K562 (cell line): ENCODE measurements around the gene COL9A3. TPM values are rescaled to one million over a fixed set of nuclear protein-coding genes. Genes with fewer than 3 reads are reported as not detected.
A peak's percentile ranks its signal among the peaks of the same experiment; 100 is the strongest.

Experiments
- BRD4 ChIP-seq: fragments of 200-600 bp; sonication (generic); IDR thresholded peaks from 2 replicates; pipeline ENCODE4 v1.6.1; 2017; ENCODE audit warnings: inconsistent platforms
- CBFA2T2 ChIP-seq: fragments of 450-650 bp; conservative IDR thresholded peaks from 2 replicates; pipeline ENCODE4 v1.6.1; 2017; ENCODE audit warnings: mild to moderate bottlenecking
- ILF3 ChIP-seq: fragments of 450-650 bp; IDR thresholded peaks from 2 replicates; pipeline ENCODE4 v1.6.1; 2018; ENCODE audit warnings: antibody characterized with exemption, mild to moderate bottlenecking, moderate library complexity, borderline replicate concordance
- KLF1 ChIP-seq: fragments of 450-650 bp; IDR thresholded peaks from 2 replicates; pipeline ENCODE4 v1.6.1; 2016; ENCODE audit warnings: missing genetic modification characterization, missing compliant biosample characterization
- LARP7 ChIP-seq: fragments of 450-650 bp; IDR thresholded peaks from 2 replicates; pipeline ENCODE4 v1.6.1; 2016
- NFRKB ChIP-seq: fragments of 450-650 bp; IDR thresholded peaks from 2 replicates; pipeline ENCODE4 v1.6.1; 2016; ENCODE audit warnings: low read depth
- NFXL1 ChIP-seq: fragments of 450-650 bp; formaldehyde crosslinking; IDR thresholded peaks from 2 replicates; pipeline ENCODE4 v1.4.0; 2021; ENCODE audit warnings: mild to moderate bottlenecking
- PTRF ChIP-seq: fragments of 450-650 bp; IDR thresholded peaks from 2 replicates; pipeline ENCODE4 v1.6.1; 2016; ENCODE audit warnings: mild to moderate bottlenecking, missing genetic modification characterization, missing compliant biosample characterization
- RBM34 ChIP-seq: fragments of 200-400 bp; formaldehyde crosslinking; IDR thresholded peaks from 2 replicates; pipeline ENCODE4 v1.6.1; 2018; ENCODE audit warnings: low read length, borderline replicate concordance; ENCODE audit not compliant: insufficient read depth
- SAFB ChIP-seq: fragments of 200-400 bp; formaldehyde crosslinking; IDR thresholded peaks from 2 replicates; pipeline ENCODE4 v1.6.1; 2017; ENCODE audit warnings: low read depth, low read length, borderline replicate concordance
- SIN3A ChIP-seq, 2 experiments: fragments of 150-350 bp in 1 of 2; IDR thresholded peaks; 2 replicates each; pipeline ENCODE4 v1.6.1; 2011 to 2016; ENCODE audit warnings: borderline replicate concordance in 2 of 2, low read depth in 2 of 2, low read length in 2 of 2, mild to moderate bottlenecking in 2 of 2, moderate library complexity in 2 of 2; ENCODE audit not compliant: control insufficient read depth in 1 of 2
- SNIP1 ChIP-seq: fragments of 450-650 bp; IDR thresholded peaks from 2 replicates; pipeline ENCODE4 v1.7.1; 2017; ENCODE audit warnings: low read depth, mild to moderate bottlenecking
- SP2 ChIP-seq: IDR thresholded peaks from 2 replicates; pipeline ENCODE4 v1.6.1; 2011; ENCODE audit warnings: mild to moderate bottlenecking, low read depth, low read length, moderate library complexity; ENCODE audit not compliant: poor library complexity, severe bottlenecking; ENCODE audit errors: extremely low read depth
- XRCC5 ChIP-seq: fragments of 200-400 bp; formaldehyde crosslinking; IDR thresholded peaks from 2 replicates; pipeline ENCODE4 v1.6.1; 2017; ENCODE audit warnings: low read depth, mild to moderate bottlenecking, low read length
- ZBTB1 ChIP-seq: sonication (generic); formaldehyde crosslinking; IDR thresholded peaks from 2 replicates; pipeline ENCODE4 v1.8.1; 2023; ENCODE audit warnings: missing genetic modification reagents, low read depth, mild to moderate bottlenecking, borderline replicate concordance
- ZFP36 ChIP-seq: fragments of 150-350 bp; IDR thresholded peaks from 2 replicates; pipeline ENCODE4 v1.6.1; 2018; ENCODE audit warnings: low read length, low read depth; ENCODE audit not compliant: partially characterized antibody
- ZNF134 ChIP-seq: fragments of 250-450 bp; sonication (Bioruptor Pico); conservative IDR thresholded peaks from 2 replicates; pipeline ENCODE4 v1.4.0; 2020
- ZNF316 ChIP-seq: fragments of 450-650 bp; IDR thresholded peaks from 2 replicates; pipeline ENCODE4 v1.6.1; 2016
- ZNF79 ChIP-seq: fragments of 250-450 bp; sonication (Bioruptor Pico); IDR thresholded peaks from 2 replicates; pipeline ENCODE4 v1.4.0; 2020; ENCODE audit warnings: low read depth, mild to moderate bottlenecking, moderate library complexity
- polyA plus RNA-seq, 8 experiments: library from polyadenylated mRNA; depleted of rRNA in 4 of 8; stranded (reverse) in 5 of 8; unstranded in 3 of 8; fragments of >200 nt; fragmentation: Nextera tagmentation in 2 of 8; fragmentation: Illumina TruSeq in 1 of 8; extraction: Ambion mirVana in 2 of 8; extraction: Trizol in 1 of 8; gene quantifications; 2 replicates each; pipeline versions ENCODE4 v1.2.1 to v1.2.3, GENCODE V29; 2011 to 2014; ENCODE audit warnings: inconsistent platforms in 1 of 8, missing spikeins in 1 of 8
- total RNA-seq, 7 experiments: library from RNA; depleted of rRNA in 6 of 7; stranded (reverse); fragments of >200 nt in 6 of 7; fragmentation: Illumina TruSeq in 2 of 7; extraction: Trizol in 2 of 7; gene quantifications; 2 replicates each; pipeline versions ENCODE4 v1.2.1 to v1.2.3, GENCODE V29; 2011 to 2021; ENCODE audit warnings: low replicate concordance in 1 of 7
- TF ChIP-seq, protein P1 (sequence below), 2 experiments: fragments of 150-350 bp in 1 of 2; IDR thresholded peaks; 2 replicates each; pipeline ENCODE4 v1.6.1; 2012 to 2016; ENCODE audit warnings: low read depth in 2 of 2, low read length in 2 of 2, mild to moderate bottlenecking in 1 of 2, moderate library complexity in 1 of 2
- TF ChIP-seq, protein P2 (sequence below): fragments of 250-450 bp; sonication (Bioruptor Pico); IDR thresholded peaks from 2 replicates; pipeline ENCODE4 v1.5.0; 2022; ENCODE audit warnings: mild to moderate bottlenecking
- TF ChIP-seq, protein P3 (sequence below): fragments of 250-450 bp; sonication (Bioruptor Pico); IDR thresholded peaks from 2 replicates; pipeline ENCODE4 v1.5.1; 2021; ENCODE audit warnings: mild to moderate bottlenecking

COL9A3 gene
- total and polyA plus RNA-seq, 9 of the 15 experiments (the other 6 are each of a cell fraction or from before 2014, with no cell fraction given): 0.14 to 3.6 (median 0.88) TPM; not detected in 1

DNA sequence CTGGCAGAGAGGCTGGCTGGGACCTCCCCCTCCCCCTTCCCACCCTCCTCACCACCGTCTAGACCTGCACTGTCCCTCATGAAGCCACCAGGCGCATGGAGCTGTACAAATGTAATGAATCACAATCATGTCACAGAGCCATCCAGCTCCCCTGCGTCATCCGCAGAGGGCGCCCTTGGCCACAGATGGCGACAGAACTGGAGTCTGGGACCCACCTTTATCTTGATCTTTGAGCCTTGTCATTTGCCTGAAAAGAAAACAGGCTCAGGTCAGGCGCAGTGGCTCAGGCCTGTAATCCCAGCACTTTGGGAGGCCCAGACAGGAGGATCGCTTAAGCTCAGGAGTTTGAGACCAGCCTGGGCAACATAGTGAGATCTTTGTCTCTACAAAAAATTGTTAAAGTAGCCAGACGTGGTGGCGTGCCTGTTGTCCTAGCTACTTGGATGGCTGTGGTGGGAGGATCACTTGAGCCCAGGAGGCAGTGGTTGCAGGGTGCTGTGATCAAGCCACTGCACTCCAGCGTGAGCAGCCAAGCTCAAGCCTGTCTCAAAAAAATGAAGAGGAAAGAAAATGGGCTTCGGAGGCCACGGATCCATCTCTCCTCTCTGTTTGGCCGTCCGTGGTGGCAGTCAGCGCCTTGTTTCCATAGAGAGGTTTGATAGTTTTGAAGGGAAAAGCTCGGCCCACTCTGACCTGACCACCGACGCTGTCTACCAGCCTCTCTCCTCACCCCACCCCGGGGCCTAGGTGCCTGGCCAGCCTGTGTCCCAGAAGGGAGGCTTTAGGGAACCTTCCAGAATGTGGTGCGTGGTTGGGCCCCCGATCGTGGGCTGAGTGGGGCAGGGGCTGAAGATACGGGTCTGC lies 6.2 kb downstream of the COL9A3 start (continued):
- TF ChIP-seq ZNF134 (CRISPR knock-in tag) (no peak), ZNF316 (peak; percentile 34), CBFA2T2 (no peak), RBM34 (no peak), NFRKB (no peak), SP2 (no peak), PTRF (tag) (no peak), ILF3 (no peak), LARP7 (no peak), XRCC5 (peak; percentile 82; the same call in 1 of the 2 replicates), SIN3A (IDR thresholded peaks at IDR 0.05; ENCODE audit: borderline replicate concordance in 2 of 2, control insufficient read depth in 1 of 2, low read depth in 2 of 2, low read length in 2 of 2) (0 out of 4 replicates have a peak, but pooled peaks of 1 of the 2 experiments have one; percentile 28), ZBTB1 (CRISPR knock-in tag) (no peak; the same call in 1 of the 2 replicates), SAFB (no peak), SNIP1 (peak; percentile 28; the same call in 1 of the 2 replicates), ZFP36 (peak; percentile 74), ZNF79 (no peak), KLF1 (no peak), NFXL1 (CRISPR knock-in tag) (no peak), BRD4 (no peak)
- TF ChIP-seq, protein P1, sequence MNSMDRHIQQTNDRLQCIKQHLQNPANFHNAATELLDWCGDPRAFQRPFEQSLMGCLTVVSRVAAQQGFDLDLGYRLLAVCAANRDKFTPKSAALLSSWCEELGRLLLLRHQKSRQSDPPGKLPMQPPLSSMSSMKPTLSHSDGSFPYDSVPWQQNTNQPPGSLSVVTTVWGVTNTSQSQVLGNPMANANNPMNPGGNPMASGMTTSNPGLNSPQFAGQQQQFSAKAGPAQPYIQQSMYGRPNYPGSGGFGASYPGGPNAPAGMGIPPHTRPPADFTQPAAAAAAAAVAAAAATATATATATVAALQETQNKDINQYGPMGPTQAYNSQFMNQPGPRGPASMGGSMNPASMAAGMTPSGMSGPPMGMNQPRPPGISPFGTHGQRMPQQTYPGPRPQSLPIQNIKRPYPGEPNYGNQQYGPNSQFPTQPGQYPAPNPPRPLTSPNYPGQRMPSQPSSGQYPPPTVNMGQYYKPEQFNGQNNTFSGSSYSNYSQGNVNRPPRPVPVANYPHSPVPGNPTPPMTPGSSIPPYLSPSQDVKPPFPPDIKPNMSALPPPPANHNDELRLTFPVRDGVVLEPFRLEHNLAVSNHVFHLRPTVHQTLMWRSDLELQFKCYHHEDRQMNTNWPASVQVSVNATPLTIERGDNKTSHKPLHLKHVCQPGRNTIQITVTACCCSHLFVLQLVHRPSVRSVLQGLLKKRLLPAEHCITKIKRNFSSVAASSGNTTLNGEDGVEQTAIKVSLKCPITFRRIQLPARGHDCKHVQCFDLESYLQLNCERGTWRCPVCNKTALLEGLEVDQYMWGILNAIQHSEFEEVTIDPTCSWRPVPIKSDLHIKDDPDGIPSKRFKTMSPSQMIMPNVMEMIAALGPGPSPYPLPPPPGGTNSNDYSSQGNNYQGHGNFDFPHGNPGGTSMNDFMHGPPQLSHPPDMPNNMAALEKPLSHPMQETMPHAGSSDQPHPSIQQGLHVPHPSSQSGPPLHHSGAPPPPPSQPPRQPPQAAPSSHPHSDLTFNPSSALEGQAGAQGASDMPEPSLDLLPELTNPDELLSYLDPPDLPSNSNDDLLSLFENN (IDR thresholded peaks at IDR 0.05; ENCODE audit: low read depth in 2 of 2, low read length in 2 of 2): no peak
- TF ChIP-seq, protein P2, sequence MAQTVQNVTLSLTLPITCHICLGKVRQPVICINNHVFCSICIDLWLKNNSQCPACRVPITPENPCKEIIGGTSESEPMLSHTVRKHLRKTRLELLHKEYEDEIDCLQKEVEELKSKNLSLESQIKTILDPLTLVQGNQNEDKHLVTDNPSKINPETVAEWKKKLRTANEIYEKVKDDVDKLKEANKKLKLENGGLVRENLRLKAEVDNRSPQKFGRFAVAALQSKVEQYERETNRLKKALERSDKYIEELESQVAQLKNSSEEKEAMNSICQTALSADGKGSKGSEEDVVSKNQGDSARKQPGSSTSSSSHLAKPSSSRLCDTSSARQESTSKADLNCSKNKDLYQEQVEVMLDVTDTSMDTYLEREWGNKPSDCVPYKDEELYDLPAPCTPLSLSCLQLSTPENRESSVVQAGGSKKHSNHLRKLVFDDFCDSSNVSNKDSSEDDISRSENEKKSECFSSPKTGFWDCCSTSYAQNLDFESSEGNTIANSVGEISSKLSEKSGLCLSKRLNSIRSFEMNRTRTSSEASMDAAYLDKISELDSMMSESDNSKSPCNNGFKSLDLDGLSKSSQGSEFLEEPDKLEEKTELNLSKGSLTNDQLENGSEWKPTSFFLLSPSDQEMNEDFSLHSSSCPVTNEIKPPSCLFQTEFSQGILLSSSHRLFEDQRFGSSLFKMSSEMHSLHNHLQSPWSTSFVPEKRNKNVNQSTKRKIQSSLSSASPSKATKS (CRISPR knock-in tag): no peak
- TF ChIP-seq, protein P3, sequence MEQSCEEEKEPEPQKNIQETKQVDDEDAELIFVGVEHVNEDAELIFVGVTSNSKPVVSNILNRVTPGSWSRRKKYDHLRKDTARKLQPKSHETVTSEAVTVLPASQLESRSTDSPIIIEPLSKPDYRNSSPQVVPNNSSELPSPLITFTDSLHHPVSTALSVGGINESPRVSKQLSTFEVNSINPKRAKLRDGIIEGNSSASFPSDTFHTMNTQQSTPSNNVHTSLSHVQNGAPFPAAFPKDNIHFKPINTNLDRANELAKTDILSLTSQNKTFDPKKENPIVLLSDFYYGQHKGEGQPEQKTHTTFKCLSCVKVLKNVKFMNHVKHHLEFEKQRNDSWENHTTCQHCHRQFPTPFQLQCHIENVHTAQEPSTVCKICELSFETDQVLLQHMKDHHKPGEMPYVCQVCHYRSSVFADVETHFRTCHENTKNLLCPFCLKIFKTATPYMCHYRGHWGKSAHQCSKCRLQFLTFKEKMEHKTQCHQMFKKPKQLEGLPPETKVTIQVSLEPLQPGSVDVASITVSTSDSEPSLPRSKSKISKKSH (CRISPR knock-in tag): no peak
